HG03575 (cell line): ENCODE results near the gene SOX13.
"Not testable (repeated sequence)": the region's sequence is repeated elsewhere in the genome, so short reads cannot be mapped to it uniquely, and the experiment has no call there.

ENCODE experiments used
- ATAC-seq: cut with Tn5 transposase; IDR thresholded peaks from one replicate; pipeline ENCODE4 v1.9.1; 2021; ENCODE audit not compliant: unreplicated experiment, insufficient number of reproducible peaks, low FRiP score; ENCODE audit errors: extremely low read depth

The SOX13 gene

GRCh38 chr1:204072931-204073836, at the start of gene SOX13:
SOX13 (plus strand) TSS chr1:204073115; CDS start chr1:204112916, 39,801 bp downstream.
- ATAC-seq: no peak

GRCh38 chr1:204025917-204026707, 46.8 kb upstream of the SOX13 start:
- no peak for ATAC-seq

GRCh38 chr1:204027446-204027845, 45.5 kb upstream of the SOX13 start:
- ATAC-seq: no peak

GRCh38 chr1:204029016-204029415, 43.9 kb upstream of the SOX13 start:
- no peak for ATAC-seq

GRCh38 chr1:204031098-204031710, 41.7 kb upstream of the SOX13 start:
- ATAC-seq: no peak

- ATAC-seq: no peak
These were observed 40.2 kb upstream of the SOX13 start for GRCh38 chr1:204032642-204033235.

- no peak for ATAC-seq
These were observed 39.6 kb upstream of the SOX13 start for GRCh38 chr1:204033306-204033705.

GRCh38 chr1:204036882-204037655, 35.8 kb upstream of the SOX13 start:
- no peak for ATAC-seq

- no peak for ATAC-seq
These were observed 31.6 kb upstream of the SOX13 start for GRCh38 chr1:204041232-204041767.

GRCh38 chr1:204041803-204042505, 31.0 kb upstream of the SOX13 start:
- ATAC-seq: no peak

- no peak for ATAC-seq
These were observed 30.4 kb upstream of the SOX13 start for GRCh38 chr1:204042516-204042915.

- ATAC-seq: no peak
These were observed 29.2 kb upstream of the SOX13 start for GRCh38 chr1:204043680-204044079.

- no peak for ATAC-seq
These were observed 28.5 kb upstream of the SOX13 start for GRCh38 chr1:204044448-204044847.

GRCh38 chr1:204045430-204045829, 27.5 kb upstream of the SOX13 start:
- ATAC-seq: no peak

- ATAC-seq: no peak
These were observed 26.6 kb upstream of the SOX13 start for GRCh38 chr1:204046346-204046745.

- ATAC-seq: not testable (repeated sequence)
These were observed 24.1 kb upstream of the SOX13 start for GRCh38 chr1:204048796-204049195.

- no peak for ATAC-seq
These were observed 21.7 kb upstream of the SOX13 start for GRCh38 chr1:204051258-204051657.

- ATAC-seq: no peak
These were observed 21.2 kb upstream of the SOX13 start for GRCh38 chr1:204051718-204052117.
